Stimulated activated CD4-positive, alpha-beta T cell treated with anti-CD3 and anti-CD28 coated beads, Interleukin-1b, Interleukin-23, amount 100 ng/mL, for 48 hours (primary cell): ENCODE results near the gene PAGE2B.
"Not testable (repeated sequence)": the region's sequence is repeated elsewhere in the genome, so short reads cannot be mapped to it uniquely, and the experiment has no call there.

ENCODE experiments used
- DNase-seq: peaks from one replicate; pipeline ENCODE4 v3.0.0-alpha.2; 2020

The PAGE2B gene, protein sequence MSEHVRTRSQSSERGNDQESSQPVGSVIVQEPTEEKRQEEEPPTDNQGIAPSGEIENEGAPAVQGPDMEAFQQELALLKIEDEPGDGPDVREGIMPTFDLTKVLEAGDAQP

DNA sequence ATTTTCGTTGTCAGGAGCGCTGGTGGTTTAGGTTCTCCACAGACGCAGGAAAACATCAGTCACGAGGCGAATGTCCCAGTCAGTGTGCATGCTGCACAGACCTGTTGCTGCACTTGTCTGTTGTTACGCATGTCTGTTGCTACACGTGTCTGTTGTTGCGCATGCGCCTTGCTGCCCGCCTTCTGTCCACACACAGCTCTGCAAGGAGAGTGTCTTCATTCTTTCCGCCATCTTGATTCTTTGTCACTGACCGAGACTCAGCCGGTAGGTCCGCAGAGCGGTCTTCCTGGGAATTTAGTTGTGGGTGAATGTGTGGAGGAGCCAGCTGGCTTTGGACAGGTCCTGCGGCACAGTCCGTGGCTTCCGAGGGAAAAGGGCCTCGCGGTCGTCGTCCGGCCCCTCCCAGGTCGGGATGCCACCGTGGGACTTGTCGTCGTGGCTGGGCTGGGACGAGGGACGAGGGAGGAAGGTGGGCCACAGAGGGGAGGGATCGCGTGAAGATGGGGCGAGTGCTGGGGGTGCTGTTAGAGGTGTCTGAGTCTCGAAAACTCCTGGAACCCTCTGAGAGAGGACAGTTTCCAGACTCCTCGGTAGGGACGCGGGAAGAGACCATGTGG is at the start of gene PAGE2B:
Gene PAGE2B (plus strand): TSS at position 180 of the 617 bp plus-strand sequence. CDS start 1,012 bp downstream, outside the sequence.
- DNase-seq, result no peak

DNA sequence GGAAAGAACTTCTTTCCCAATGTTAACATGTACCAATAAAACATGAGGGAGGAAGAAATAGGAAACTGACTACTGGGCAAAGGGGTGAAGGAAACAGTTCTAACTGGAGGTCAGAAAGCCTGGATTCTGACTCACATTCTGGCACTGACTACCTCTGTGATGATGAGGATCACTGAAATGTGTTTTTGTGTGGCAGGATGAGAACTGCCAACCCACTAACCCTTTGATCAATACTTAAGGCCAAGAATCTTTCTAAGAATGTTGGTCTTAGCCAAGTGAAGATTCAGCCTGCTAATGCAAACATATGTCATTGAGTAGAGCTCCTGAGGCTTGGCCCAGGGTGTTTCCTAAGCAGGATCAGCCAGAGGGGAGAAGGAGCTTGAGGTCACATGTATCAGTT is 48.7 kb upstream of the PAGE2B start:
- DNase-seq, result no peak

DNA sequence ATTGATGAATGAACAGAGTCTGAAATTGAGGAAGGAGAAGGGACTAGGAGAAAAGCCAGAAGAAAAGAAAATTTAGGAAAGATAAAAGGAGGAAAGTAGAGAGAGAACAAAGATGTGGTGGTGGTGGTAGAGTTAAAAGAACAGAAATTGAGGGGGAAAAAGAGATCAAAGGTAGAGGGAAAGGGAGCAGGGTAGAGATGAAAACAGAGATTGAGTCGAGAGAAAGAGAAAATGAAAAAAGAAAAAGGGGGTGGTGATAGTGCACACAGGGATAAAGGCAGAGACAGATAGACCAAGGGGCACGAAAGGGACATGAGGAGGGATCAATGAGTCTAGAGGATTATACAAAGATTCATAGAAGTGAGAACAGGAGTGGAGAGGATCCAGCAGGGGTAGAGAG is 48.0 kb upstream of the PAGE2B start:
- DNase-seq, result no peak

DNA sequence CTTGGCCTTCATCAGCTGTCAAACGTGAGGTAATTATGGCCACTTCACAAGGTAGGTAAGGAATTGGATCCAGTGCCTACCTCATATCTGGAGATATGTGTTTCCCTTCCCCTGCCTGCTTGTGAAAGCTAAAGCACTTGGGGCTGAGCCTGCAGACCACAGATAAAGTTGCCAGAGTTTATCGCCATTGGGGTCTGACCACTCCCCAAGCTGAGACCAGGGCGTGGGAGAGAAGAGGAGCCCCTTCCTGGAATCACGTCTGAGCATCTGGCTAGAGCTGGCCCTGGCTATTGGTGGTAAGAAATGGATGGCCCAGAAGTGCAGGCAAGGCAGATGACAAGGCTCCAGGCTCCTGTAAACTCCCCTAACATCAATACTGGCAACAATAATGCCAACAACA is 46.8 kb upstream of the PAGE2B start:
- DNase-seq, result no peak

DNA sequence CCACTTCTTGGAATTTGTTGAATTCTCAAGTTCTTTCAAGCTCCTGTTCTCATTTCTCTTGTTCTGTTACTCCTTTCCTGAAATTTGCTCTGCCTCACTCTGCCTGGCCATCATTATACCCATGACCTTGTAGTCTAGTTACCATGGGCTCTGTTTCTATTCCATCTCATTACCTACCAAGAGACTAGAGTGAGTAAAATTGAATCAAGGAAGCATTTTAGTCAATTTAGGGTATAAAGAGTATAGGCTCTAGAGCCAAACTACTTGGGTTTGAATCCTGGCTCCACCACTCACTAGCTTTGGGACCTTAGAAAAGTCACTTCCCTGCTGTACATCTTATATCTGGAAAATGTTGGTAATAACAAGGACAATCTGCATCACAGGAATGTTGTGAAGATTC is 46.2 kb upstream of the PAGE2B start:
- DNase-seq, result no peak

DNA sequence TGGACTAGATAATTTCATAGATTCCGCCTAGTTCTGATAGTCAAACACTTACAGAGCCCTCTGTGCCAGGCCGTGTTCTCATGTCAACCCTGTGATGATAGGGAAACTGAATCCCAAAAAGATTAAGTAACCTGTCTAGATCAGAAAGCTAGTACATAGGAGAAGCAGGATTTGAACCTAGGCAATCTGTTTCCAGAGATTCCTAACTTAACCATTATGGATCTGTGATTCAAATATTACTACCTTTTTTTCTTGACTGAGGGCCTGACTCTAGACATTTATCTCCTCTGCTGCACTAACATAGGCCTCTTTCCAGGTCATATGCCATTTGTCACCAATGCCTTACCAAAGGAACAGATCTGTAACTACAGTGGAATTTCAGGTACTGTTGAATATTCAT is 45.5 kb upstream of the PAGE2B start:
- DNase-seq, result no peak

DNA sequence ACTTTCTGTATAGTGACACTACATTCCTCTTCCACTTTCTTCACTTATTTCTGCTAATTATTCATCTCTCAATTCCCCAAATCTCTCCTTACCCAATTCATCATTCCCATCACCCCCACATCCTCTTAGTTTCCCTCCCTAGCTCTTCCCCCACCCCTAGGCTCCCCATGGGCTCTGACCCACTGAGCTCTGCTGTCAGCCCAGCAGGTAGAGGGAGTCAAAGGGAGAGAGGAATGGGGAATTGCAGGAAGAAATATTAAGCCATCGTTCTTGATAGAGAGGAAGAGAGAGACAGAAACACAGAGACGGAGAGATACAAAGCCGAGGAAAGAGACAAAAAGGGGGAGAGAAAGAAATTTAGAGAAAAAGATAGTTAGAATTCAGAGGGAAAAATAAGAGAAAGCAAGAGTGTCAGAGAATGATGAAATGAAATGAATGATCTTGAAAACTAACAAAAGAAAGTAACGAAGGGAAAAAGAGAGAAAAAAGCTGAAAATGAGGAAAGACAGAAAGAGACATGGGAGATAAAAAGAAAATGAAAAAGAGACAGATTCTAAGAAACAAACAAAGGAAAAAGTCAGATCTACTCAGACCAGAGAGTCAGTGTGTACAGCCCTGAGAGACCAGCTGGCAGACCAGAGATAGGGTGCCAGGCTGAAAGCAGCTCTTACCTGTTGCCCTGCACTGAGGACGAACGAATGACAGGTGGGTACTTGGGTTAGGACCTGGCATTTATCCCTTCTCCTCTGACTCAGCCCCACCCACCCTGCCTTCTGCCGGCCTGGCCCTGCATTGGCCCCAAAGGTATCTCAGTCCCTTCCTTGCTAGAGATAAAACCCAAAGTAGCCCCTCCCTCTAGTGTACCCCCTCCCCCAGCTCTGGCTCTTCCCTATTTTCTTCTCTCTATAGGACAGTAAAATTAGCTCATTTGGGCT is 44.3 kb upstream of the PAGE2B start, which contains the start of gene ALAS2:
Gene ALAS2 (minus strand): TSS at position 707 of the 935 bp plus-strand sequence. CDS start 4,977 bp downstream, outside the sequence.
- DNase-seq, result no peak

DNA sequence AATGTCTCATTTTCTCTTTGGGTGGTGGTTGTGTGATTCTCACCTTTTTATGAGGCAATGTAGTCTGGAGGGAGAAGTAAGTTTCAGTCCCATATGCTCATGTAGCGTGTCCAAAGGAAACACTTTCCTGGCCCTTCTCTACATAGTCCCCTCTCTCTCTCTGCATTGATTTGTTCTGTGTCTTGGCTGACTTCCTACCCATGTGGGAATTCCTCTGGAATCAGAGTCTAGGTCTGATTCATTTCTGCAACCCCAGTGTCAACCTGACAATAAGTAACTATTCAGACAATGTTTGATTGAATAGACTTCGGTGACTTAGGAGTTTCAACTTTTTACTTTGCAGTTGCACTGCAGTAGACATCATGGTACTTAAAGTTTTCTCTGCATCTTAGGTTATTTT is 41.4 kb upstream of the PAGE2B start:
- DNase-seq, result no peak

DNA sequence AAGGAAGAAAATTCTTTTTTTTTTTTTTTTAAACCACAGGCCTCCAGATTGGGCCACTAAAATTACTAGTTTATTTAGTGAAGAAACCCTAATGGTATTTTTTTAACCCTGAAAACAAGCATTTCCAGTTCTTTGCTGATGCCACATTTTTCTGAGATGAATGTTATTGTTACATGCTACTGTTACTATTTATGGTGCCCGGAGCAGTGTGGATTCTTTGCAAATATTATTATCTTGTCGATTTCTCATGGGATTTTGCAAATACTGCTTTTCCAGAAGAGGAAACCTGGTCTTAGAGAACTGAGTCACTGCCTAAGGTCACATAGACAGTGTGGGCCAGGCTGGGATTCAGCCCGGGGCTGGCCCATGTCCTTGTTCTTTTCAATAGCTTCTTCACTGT is 35.4 kb upstream of the PAGE2B start:
- DNase-seq, result no peak

DNA sequence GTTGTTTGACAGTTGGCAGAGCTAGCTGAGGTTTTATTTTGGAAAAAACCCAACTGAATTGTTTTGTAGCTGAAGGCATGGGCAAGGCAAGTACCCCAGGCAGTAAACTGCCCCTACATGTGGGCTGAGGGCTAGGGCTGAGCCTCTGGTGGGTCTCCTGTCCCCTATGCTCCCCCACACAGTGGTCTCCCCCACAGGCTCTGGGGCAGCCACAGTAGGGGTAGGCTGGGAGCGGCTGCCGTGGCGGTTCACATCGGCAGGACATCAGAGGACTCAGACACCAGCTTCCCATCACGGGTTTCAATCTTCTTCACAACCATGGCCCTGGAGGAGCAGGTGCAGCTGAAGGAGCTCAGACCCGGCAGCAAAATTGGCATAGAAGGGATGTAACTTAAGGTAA is 33.3 kb upstream of the PAGE2B start:
- no peak for DNase-seq

DNA sequence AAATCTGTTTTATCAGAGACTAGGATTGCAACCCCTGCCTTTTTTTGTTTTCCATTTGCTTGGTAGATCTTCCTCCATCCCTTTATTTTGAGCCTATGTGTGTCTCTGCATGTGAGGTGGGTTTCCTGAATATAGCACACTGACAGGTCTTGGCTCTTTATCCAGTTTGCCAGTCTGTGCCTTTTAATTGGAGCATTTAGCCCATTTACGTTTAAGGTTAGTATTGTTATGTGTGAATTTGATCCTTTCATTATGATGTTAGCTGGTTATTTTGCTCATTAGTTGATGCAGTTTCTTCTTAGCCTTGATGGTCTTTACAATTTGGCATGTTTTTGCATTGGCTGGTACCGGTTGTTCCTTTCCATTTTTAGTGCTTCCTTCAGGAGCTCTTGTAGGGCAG is 24.2 kb upstream of the PAGE2B start:
- DNase-seq, result not testable (repeated sequence)

DNA sequence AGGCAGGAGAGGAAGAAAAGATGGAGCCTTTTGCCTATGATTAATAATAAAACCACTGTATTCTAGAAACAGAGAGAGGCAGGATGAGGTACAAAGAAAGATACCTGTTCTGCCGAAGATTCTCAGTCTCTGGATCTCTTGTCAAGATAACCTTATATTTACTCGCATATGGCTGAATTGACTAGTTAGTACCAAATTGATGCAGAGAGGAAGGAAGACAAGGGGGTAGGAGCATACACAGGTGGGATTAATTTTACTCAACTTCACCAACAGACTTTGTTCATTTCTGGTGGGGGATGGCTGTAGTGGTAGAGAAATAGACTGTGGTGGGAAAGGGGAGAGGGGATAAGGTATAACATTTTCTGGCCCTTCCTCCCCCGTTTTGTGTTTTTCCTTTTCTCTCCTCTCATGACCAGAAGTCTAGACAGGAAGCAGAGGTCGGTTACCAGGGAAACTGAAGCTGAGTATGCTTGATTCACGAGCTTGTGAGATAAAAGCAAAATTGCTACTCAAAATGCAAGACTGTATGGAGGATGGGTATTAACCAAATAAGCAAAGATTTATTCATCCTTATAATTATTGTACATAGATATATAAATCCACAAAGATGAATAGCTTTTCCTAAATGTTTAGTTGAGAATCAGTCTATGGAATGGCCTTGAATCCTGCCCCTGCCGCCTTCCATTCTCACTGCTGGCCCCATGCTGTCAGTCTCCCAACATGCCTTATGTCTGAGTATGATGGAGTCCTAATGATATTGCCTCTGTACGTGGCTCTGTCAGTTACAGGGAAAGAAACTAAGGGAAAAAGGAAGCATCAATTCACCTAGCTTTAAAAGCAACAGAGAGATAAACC is 17.8 kb upstream of the PAGE2B start:
- no peak for DNase-seq

DNA sequence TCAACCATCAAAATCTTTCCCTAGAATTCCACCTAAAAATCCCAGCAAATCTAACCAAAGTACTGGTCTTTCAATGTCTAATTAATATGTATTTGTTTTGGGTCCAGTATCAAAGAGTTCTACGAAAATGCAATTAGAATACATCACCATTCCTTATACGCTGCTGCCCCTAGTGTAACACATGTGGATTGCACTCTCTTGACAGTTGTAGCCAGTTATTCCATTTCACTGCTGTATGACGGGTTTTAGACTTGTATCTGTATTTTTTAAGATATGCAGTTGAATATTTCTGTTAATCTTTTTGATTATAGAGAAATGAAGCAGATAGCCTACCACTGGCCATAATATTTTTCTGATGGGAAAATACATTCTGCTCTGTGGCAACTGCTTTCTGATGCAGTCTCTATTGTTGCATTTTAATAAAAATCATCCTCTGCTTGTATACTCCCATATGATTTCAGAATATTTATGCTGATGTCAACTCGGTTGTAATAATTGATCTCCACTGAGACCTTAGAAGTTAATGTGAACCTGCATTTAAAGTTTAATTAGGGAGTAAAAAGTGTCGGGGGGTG is 17.1 kb upstream of the PAGE2B start:
- peak; percentile 5 for DNase-seq

DNA sequence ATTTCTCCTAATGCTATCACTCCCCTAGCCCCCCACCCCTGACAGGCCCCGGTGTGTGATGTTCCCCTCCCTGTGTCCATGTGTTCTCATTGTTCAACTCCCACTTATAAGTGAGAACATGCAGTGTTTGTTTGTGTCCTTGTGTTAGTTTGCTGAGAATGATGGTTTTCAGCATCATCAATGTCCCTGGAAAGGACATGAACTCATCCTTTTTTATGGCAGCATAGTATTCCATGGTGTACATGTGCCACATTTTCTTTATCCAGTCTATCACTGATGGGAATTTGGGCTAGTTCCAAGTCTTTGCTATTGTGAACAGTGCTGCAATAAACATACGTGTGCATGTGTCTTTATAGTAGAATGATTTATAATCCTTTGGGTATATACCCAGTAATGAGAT is 7.7 kb upstream of the PAGE2B start:
- DNase-seq, result not testable (repeated sequence)

DNA sequence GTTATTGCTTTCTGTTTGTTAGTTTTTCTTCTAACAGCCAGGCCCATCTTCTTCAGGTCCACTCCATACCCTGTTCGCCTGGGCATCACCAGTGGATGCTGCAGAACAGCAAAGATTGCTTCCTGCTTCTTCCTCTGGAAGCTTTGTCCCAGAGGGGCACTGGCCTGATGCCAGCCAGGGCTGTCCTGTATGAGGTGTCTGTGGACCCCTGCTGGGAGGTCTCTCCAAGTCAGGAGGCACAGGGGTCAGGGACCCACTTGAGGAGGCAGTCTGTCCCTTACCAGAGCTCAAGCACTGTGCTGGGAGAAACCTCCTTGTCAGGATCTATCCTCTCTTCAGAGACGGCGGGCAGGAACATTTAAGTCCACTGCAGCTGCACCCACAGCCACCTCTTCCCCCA is 2.5 kb upstream of the PAGE2B start:
- DNase-seq, result no peak

DNA sequence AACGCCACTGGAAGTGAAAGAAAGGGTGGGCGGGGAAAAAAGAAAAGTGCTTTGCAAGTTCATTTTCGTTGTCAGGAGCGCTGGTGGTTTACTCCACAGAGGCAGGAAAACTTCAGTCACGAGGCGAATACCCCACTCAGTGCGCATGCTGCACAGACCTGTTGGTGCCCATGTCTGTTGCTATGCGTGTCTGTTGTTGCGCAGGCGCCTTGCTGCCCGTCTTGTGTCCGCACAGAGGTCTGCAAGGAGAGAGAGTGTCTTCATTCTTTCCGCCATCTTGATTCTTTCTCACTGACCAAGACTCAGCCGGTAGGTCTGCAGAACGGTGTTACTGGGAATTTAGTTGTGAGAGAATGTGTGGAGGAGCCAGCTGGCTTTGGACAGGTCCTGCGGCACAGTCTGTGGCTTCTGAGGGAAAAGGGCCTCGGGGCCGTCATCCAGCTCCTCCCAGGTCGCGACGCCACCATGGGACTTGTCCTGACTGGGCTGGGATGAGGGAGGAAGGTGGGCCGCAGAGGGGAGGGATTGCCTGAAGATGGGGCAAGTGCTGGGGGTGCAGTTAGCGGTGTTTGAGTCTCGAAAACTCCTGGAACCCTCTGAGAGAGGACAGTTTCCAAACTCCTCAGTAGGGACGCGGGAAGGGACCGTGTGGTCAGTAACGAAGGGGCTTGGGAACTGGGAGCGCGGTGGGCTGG is 14.1 kb downstream of the PAGE2B start, which contains the start of gene PAGE2:
Gene PAGE2 (plus strand): TSS at position 224 of the 695 bp plus-strand sequence. CDS start 1,003 bp downstream, outside the sequence.
- no peak for DNase-seq

DNA sequence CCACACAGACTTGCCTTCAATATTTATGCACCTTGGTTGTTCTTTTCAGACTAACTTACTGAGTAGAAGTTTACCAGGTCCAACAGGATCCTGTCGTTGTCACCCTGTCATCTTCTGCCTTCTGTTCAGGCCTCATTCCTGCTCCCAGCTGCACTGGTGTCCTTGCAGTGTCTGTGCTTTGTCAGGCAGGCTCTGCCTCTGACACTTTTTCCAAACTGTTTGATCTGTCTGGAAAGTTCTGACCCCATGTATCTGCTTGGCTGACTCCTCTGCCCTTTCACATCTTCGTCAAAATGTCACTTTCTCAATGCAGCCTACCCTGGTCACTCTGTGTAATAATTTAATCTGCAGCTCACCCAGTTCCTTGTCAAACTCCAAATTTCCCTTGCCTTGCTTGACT is 23.9 kb downstream of the PAGE2B start:
- no peak for DNase-seq

DNA sequence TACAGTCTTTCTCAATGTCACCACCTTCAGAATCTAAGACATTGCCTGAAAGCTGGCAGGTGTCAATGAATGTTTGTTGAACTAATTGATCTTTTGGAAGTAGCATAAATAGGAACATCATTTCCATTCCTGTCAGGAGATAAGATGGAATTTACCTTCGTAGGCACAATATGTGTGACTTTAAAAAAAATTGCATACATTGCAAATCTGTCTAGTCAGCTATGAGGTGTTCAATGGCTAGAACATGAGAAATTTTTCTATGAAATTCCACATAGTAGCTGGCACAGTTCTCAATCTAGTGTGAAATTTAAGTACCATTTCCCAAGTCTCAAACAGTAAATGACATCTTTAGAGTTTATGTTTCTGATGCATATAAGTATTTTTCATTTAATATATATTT is 24.3 kb downstream of the PAGE2B start:
- no peak for DNase-seq

DNA sequence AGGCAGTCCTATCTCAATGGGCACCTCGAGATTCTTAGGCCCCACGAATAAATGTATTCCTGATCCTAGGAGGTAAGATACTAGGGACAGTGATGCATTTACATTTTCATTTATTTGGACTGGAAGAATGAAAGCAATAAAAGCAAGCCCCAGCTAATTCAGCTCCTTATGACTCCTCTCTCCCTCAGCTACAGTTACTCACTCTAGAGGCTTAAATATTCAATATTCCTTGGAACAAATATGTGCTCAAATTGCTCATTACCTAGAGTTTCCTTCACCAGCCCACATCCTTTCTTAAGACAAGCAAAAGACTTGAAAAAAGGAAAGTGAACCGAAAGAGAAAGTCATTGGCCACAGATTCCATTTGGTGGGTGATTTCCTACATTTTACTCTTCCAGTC is 27.9 kb downstream of the PAGE2B start:
- DNase-seq, result no peak

DNA sequence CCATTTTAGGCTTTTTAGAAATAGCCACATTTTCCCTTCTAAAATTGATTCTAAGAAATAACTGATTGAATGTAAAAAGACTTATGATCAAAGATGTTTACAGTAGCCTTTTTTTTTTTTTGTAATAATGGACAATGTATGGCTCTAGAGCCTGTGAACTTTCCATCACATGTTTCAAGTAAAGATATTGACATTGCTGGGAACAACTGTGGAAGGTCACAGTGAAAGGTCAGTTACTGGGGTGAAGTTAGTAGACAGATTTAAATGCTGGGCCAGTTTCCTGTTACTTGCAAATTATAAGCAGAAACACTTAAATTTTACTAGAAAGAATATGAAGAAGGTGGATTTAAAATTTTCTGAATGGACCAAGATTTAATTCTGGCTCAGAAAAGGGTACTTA is 32.4 kb downstream of the PAGE2B start:
- DNase-seq, result no peak

DNA sequence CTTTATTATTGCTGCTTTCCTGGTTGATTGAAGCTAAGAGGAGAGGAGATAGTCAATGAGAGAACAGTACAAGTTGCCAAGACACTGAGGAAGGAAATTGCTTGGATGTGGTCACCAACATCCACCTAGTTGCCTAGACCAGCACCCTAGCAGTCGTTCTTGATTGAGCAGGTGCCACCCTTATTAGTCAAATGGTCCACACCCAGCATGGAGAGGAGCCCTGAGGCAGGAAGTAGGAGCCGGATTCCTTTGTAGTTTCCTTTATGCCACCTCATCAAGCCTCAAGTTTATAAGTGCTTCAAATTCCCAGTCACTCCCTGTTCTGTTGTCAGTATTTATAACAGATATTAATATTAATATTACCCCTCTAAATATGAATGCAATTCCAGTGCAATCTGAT is 33.1 kb downstream of the PAGE2B start:
- no peak for DNase-seq

DNA sequence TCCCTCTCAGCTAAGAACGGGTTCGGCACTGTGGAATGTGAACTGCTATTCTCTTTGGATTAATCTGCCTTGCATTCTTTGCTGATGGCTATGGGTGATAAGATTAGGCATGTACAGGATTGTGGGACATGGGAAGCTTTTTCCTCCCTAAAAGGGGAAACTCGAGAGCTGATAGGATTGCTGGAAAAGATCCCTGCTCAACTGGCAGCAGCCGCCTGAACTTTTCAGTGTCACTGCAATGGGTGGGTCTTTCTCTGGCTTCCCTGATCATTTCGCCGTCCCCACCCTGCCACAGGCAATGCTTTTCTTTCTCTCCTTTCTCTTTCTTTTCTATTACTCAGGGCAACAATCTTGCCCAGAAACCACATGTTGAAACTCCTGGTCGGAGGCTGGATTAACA is 34.5 kb downstream of the PAGE2B start:
- DNase-seq, result no peak
